Astrocyte (in vitro differentiated cells and primary cell): ENCODE results near the gene CARD9.

ENCODE experiments used
- CTCF ChIP-seq: IDR thresholded peaks from 2 replicates; pipeline ENCODE4 v1.5.1; 2011; ENCODE audit warnings: low read depth, mild to moderate bottlenecking, inconsistent platforms, low read length, moderate library complexity; ENCODE audit not compliant: insufficient read depth
- EZH2 ChIP-seq: IDR thresholded peaks from 2 replicates; pipeline ENCODE4 v1.6.1; 2012; ENCODE audit warnings: mild to moderate bottlenecking, low read length, inconsistent platforms; ENCODE audit not compliant: insufficient read depth

- TF ChIP-seq CTCF (no peak), EZH2 (no peak)
These were observed 32.0 kb upstream of the CARD9 start for GRCh38 chr9:136405481-136405880.
